Neuronal stem cell (in vitro differentiated cells): Measurements from ENCODE around the gene TLCD3B.
A peak's percentile ranks its signal among the peaks of the same experiment; 100 is the strongest.

Experiments used
- DNase-seq: peaks from one replicate; pipeline ENCODE4 v3.0.0-alpha.2; 2013; ENCODE audit warnings: low spot score
- H2AFZ ChIP-seq: one replicate; pipeline ENCODE4 v1.6.1; 2013; ENCODE audit warnings: mild to moderate bottlenecking, low read length, inconsistent platforms
- H2AK5ac ChIP-seq: 2 replicates; pipeline ENCODE4 v1.6.1; 2013; ENCODE audit warnings: low read depth, mild to moderate bottlenecking, inconsistent platforms, low read length, moderate library complexity, mixed read lengths
- H2BK120ac ChIP-seq: 2 replicates; pipeline ENCODE4 v1.6.1; 2013; ENCODE audit warnings: low read depth, mild to moderate bottlenecking, inconsistent platforms, low read length, moderate library complexity, mixed read lengths
- H2BK12ac ChIP-seq: one replicate; pipeline ENCODE4 v1.6.1; 2013; ENCODE audit warnings: low read length, inconsistent platforms
- H2BK15ac ChIP-seq: 2 replicates; pipeline ENCODE4 v1.6.1; 2013; ENCODE audit warnings: mild to moderate bottlenecking, low read length, inconsistent platforms, mixed read lengths
- H2BK5ac ChIP-seq: one replicate; pipeline ENCODE4 v1.6.1; 2013; ENCODE audit warnings: inconsistent platforms, mild to moderate bottlenecking, low read length, moderate library complexity
- H3K14ac ChIP-seq: one replicate; pipeline ENCODE4 v1.6.1; 2013; ENCODE audit warnings: low read length, inconsistent platforms
- H3K18ac ChIP-seq: 2 replicates; pipeline ENCODE4 v1.6.1; 2013; ENCODE audit warnings: low read length, inconsistent platforms
- H3K23ac ChIP-seq: 2 replicates; pipeline ENCODE4 v1.6.1; 2013; ENCODE audit warnings: low read depth, mild to moderate bottlenecking, mixed read lengths, low read length, inconsistent platforms; ENCODE audit not compliant: poor library complexity
- H3K27ac ChIP-seq: replicated peaks from 3 replicates; pipeline ENCODE4 v1.5.1; 2013; ENCODE audit warnings: low read length, inconsistent platforms
- H3K27me3 ChIP-seq, 3 experiments: 2 replicates each; pipeline ENCODE4 v1.6.1; 2013; ENCODE audit warnings: low read length in 3 of 3, mild to moderate bottlenecking in 2 of 3, inconsistent platforms in 1 of 3, low read depth in 1 of 3, mixed read lengths in 1 of 3, moderate library complexity in 1 of 3; ENCODE audit not compliant: control insufficient read depth in 3 of 3, insufficient read depth in 3 of 3
- H3K36me3 ChIP-seq, 2 donors: replicated peaks in 1 of 2; 2 replicates each; pipeline ENCODE4 v1.6.1; 2013; ENCODE audit warnings: low read length in 2 of 2; ENCODE audit not compliant: control insufficient read depth in 2 of 2, insufficient read depth in 2 of 2
- H3K4ac ChIP-seq: 2 replicates; pipeline ENCODE4 v1.6.1; 2013; ENCODE audit warnings: inconsistent platforms, mild to moderate bottlenecking, low read length, moderate library complexity
- H3K4me1 ChIP-seq, 2 donors: 1 replicate in 1 of 2; 2 replicates in 1 of 2; pipeline ENCODE4 v1.6.1; 2013; ENCODE audit warnings: low read length in 2 of 2, low read depth in 1 of 2; ENCODE audit not compliant: control insufficient read depth in 2 of 2, insufficient read depth in 1 of 2
- H3K4me2 ChIP-seq: one replicate; pipeline ENCODE4 v1.6.1; 2013; ENCODE audit warnings: mild to moderate bottlenecking, low read length, inconsistent platforms; ENCODE audit not compliant: insufficient read depth, poor library complexity, severe bottlenecking
- H3K4me3 ChIP-seq, 2 donors: 2 replicates each; pipeline ENCODE4 v1.5.1; 2013; ENCODE audit warnings: low read length in 2 of 2, mild to moderate bottlenecking in 2 of 2, inconsistent platforms in 1 of 2, moderate library complexity in 1 of 2
- H3K79me1 ChIP-seq: one replicate; pipeline ENCODE4 v1.6.1; 2013; ENCODE audit warnings: low read depth, mild to moderate bottlenecking, inconsistent platforms, low read length, moderate library complexity
- H3K9ac ChIP-seq: one replicate; pipeline ENCODE4 v1.6.1; 2013; ENCODE audit warnings: mild to moderate bottlenecking, low read depth, low read length, inconsistent platforms; ENCODE audit not compliant: poor library complexity
- H3K9me3 ChIP-seq, 2 donors: replicated peaks in 1 of 2; 2 replicates each; pipeline versions ENCODE3 to v1.6.1; 2013; ENCODE audit warnings: low read length in 2 of 2, mild to moderate bottlenecking in 2 of 2, inconsistent platforms in 1 of 2, low read depth in 1 of 2, mixed read lengths in 1 of 2, moderate library complexity in 1 of 2; ENCODE audit not compliant: control insufficient read depth in 2 of 2, insufficient read depth in 1 of 2
- H4K8ac ChIP-seq: one replicate; pipeline ENCODE4 v1.6.1; 2013; ENCODE audit warnings: low read depth, mild to moderate bottlenecking, inconsistent platforms, low read length, moderate library complexity
- H4K91ac ChIP-seq: one replicate; pipeline ENCODE4 v1.6.1; 2013; ENCODE audit warnings: low read length, low read depth, mild to moderate bottlenecking, inconsistent platforms; ENCODE audit not compliant: poor library complexity
- WGBS, 2 donors: extraction: QIAGEN DNeasy Blood & Tissue Kit; methylation state at CpG; one replicate each; pipeline ENCODE4 v1.1.7; 2013; ENCODE audit warnings: missing lambda C conversion rate in 2 of 2, mixed read lengths in 1 of 2; ENCODE audit not compliant: insufficient read length in 2 of 2, insufficient replicate concordance in 1 of 2; ENCODE audit errors: extremely low coverage in 2 of 2; 5-methylcytosine and 5-hydroxymethylcytosine counted together

Gene TLCD3B

GRCh38 chr16:29990883-29991570, 40.0 kb downstream of the TLCD3B start:
- WGBS, 2 donors, result no CpG with 5 or more reads among the region's 35 CpGs
- no peak overlapping the region for H3K18ac ChIP-seq
- no peak overlapping the region for H3K14ac ChIP-seq
- no peak overlapping the region for H2BK12ac ChIP-seq
- H2BK120ac ChIP-seq, result no peak overlapping the region
- no peak for DNase-seq
- H2AFZ ChIP-seq, result no peak overlapping the region
- peaks cover 39 to 82% of the 10 kb centered on the region in 2 donors for H3K36me3 ChIP-seq
- H2BK5ac ChIP-seq, result no peak overlapping the region
- no peak overlapping the region for H2BK15ac ChIP-seq
- no peak overlapping the region for H4K91ac ChIP-seq
- no peaks in the 10 kb centered on the region for H3K27me3 ChIP-seq
- H2AK5ac ChIP-seq, result no peak overlapping the region
- H3K4ac ChIP-seq, result no peak overlapping the region
- peak overlapping the region; percentile 33 for H3K9ac ChIP-seq
- no peaks in the 10 kb centered on the region for H3K79me1 ChIP-seq
- peaks cover 4 to 10% of the 10 kb centered on the region in 2 donors for H3K4me1 ChIP-seq
- H3K9me3 ChIP-seq, result no peaks in the 10 kb centered on the region
- H3K27ac ChIP-seq, result no peak overlapping the region
- no peak overlapping the region for H3K4me2 ChIP-seq
- no peak overlapping the region for H3K23ac ChIP-seq
- H4K8ac ChIP-seq, result no peak overlapping the region
- no peak overlapping the region for H3K4me3 ChIP-seq

GRCh38 chr16:29990034-29990433, 41.0 kb downstream of the TLCD3B start:
- Histone ChIP-seq H3K9me3 (no peaks in the 10 kb centered on the region), H3K4me3 (no peak overlapping the region), H3K4me2 (no peak overlapping the region), H2BK12ac (no peak overlapping the region), H3K27me3 (no peaks in the 10 kb centered on the region), H4K91ac (no peak overlapping the region), H3K27ac (no peak overlapping the region), H2AFZ (no peak overlapping the region), H2AK5ac (no peak overlapping the region), H3K79me1 (no peaks in the 10 kb centered on the region), H3K14ac (no peak overlapping the region), H3K23ac (no peak overlapping the region), H3K4me1 (peaks cover 4 to 6% of the 10 kb centered on the region in 2 donors), H3K9ac (no peak overlapping the region), H2BK5ac (no peak overlapping the region), H2BK120ac (no peak overlapping the region), H3K18ac (no peak overlapping the region), H2BK15ac (no peak overlapping the region), H3K36me3 (peaks cover 49 to 92% of the 10 kb centered on the region in 2 donors), H3K4ac (no peak overlapping the region), H4K8ac (no peak overlapping the region)
- DNase-seq, result no peak
- no CpG with 5 or more reads among the region's 2 CpGs for WGBS, 2 donors

GRCh38 chr16:29989111-29989858, 41.8 kb downstream of the TLCD3B start:
- Histone ChIP-seq H2BK5ac (no peak overlapping the region), H3K23ac (no peak overlapping the region), H3K9me3 (no peaks in the 10 kb centered on the region), H2BK120ac (no peak overlapping the region), H3K14ac (no peak overlapping the region), H3K36me3 (peaks cover 56 to 100% of the 10 kb centered on the region in 2 donors), H2AFZ (no peak overlapping the region), H3K4ac (no peak overlapping the region), H3K27me3 (no peaks in the 10 kb centered on the region), H4K91ac (no peak overlapping the region), H2AK5ac (no peak overlapping the region), H3K4me1 (no peaks in the 10 kb centered on the region), H3K18ac (no peak overlapping the region), H3K4me2 (no peak overlapping the region), H3K9ac (no peak overlapping the region), H3K4me3 (no peak overlapping the region), H2BK12ac (no peak overlapping the region), H3K79me1 (peaks cover 2% of the 10 kb centered on the region), H4K8ac (no peak overlapping the region), H2BK15ac (no peak overlapping the region), H3K27ac (no peak overlapping the region)
- WGBS, 2 donors, result no CpG with 5 or more reads among the region's 23 CpGs
- no peak for DNase-seq

- Histone ChIP-seq H3K18ac (no peak overlapping the region), H3K14ac (no peak overlapping the region), H3K9ac (no peak overlapping the region), H3K4ac (no peak overlapping the region), H2AK5ac (no peak overlapping the region), H2AFZ (no peak overlapping the region), H3K4me3 (no peak overlapping the region), H3K79me1 (peaks cover 2% of the 10 kb centered on the region), H3K27ac (no peak overlapping the region), H4K91ac (no peak overlapping the region), H2BK120ac (no peak overlapping the region), H3K4me1 (no peaks in the 10 kb centered on the region), H3K4me2 (no peak overlapping the region), H2BK15ac (no peak overlapping the region), H3K23ac (no peak overlapping the region), H2BK5ac (no peak overlapping the region), H3K27me3 (no peaks in the 10 kb centered on the region), H2BK12ac (no peak overlapping the region), H4K8ac (no peak overlapping the region), H3K36me3 (peaks cover 62 to 100% of the 10 kb centered on the region in 2 donors), H3K9me3 (no peaks in the 10 kb centered on the region)
- no peak for DNase-seq
- WGBS, 2 donors, result no CpG with 5 or more reads among the region's 17 CpGs
Measured at GRCh38 chr16:29988346-29989075, 42.6 kb downstream of the TLCD3B start.
